HuH-7 (cell line): ENCODE data around the gene PPM1H.

ENCODE experiments used
- DNase-seq: peaks from one replicate; pipeline ENCODE4 v3.0.0; 2011; ENCODE audit warnings: low spot score

Gene PPM1H

GRCh38 chr12:62604373-62604772 is 330.6 kb downstream of the PPM1H start:
- no peak for DNase-seq

- DNase-seq, result no peak
Observed at GRCh38 chr12:62603811-62604098, 331.2 kb downstream of the PPM1H start.

- peak; percentile 77 for DNase-seq
Observed at GRCh38 chr12:62603061-62603810, 331.7 kb downstream of the PPM1H start.

- DNase-seq, result peak; percentile 77
Observed at GRCh38 chr12:62602255-62603060, 332.5 kb downstream of the PPM1H start.

GRCh38 chr12:62601765-62602164 is 333.2 kb downstream of the PPM1H start:
- no peak for DNase-seq

- no peak for DNase-seq
Observed at GRCh38 chr12:62599854-62600437, 335.0 kb downstream of the PPM1H start.

- no peak for DNase-seq
Observed at GRCh38 chr12:62598846-62599245, 336.1 kb downstream of the PPM1H start.

- no peak for DNase-seq
Observed at GRCh38 chr12:62597253-62597652, 337.7 kb downstream of the PPM1H start.
